M059J (cell line): ENCODE data around the gene SIPA1L2. TPM values are rescaled to one million over a fixed set of nuclear protein-coding genes. Genes with fewer than 3 reads are reported as not detected.
"Not testable (repeated sequence)": the region's sequence is repeated elsewhere in the genome, so short reads cannot be mapped to it uniquely, and the experiment has no call there.

Experiments used
- DNase-seq: peaks from one replicate; pipeline ENCODE4 v3.0.0-alpha.2; 2012; ENCODE audit warnings: low read depth
- total RNA-seq: library from RNA; depleted of rRNA; stranded (reverse); fragments of >200 nt; shearing (Covaris generic); gene quantifications from 2 replicates; pipeline ENCODE4 v1.2.3, GENCODE V29; 2014

The SIPA1L2 gene
- total RNA-seq, 1 experiment from 2014 or later = 45.0 TPM

- DNase-seq = peak; percentile 65
Measured at GRCh38 chr1:232620356-232620969, 9.5 kb downstream of the SIPA1L2 start.

GRCh38 chr1:232617237-232617636 is 12.7 kb downstream of the SIPA1L2 start:
- no peak for DNase-seq

- peak; percentile 32 for DNase-seq
Measured at GRCh38 chr1:232615306-232615800, 14.6 kb downstream of the SIPA1L2 start.

GRCh38 chr1:232614811-232615210 is 15.1 kb downstream of the SIPA1L2 start:
- DNase-seq = no peak

- peak; percentile 75 for DNase-seq
Measured at GRCh38 chr1:232613752-232614381, 16.1 kb downstream of the SIPA1L2 start.

GRCh38 chr1:232612836-232613235 is 17.1 kb downstream of the SIPA1L2 start:
- not testable (repeated sequence) for DNase-seq

GRCh38 chr1:232611834-232612233 is 18.1 kb downstream of the SIPA1L2 start:
- DNase-seq = no peak

- DNase-seq = not testable (repeated sequence)
Measured at GRCh38 chr1:232610902-232611745, 18.8 kb downstream of the SIPA1L2 start.

GRCh38 chr1:232610192-232610901 is 19.6 kb downstream of the SIPA1L2 start:
- DNase-seq = no peak

- no peak for DNase-seq
Measured at GRCh38 chr1:232608427-232608826, 21.5 kb downstream of the SIPA1L2 start.

GRCh38 chr1:232602622-232603021 is 27.3 kb downstream of the SIPA1L2 start:
- no peak for DNase-seq

- peak; percentile 87 for DNase-seq
Measured at GRCh38 chr1:232600424-232601258, 29.3 kb downstream of the SIPA1L2 start.

- DNase-seq = no peak
Measured at GRCh38 chr1:232599178-232600041, 30.5 kb downstream of the SIPA1L2 start.

GRCh38 chr1:232598837-232599177 is 31.1 kb downstream of the SIPA1L2 start:
- no peak for DNase-seq

- no peak for DNase-seq
Measured at GRCh38 chr1:232598133-232598532, 31.8 kb downstream of the SIPA1L2 start.

GRCh38 chr1:232597721-232598120 is 32.2 kb downstream of the SIPA1L2 start:
- no peak for DNase-seq

GRCh38 chr1:232596666-232597303 is 33.1 kb downstream of the SIPA1L2 start:
- no peak for DNase-seq

- DNase-seq = no peak
Measured at GRCh38 chr1:232594768-232595698, 34.9 kb downstream of the SIPA1L2 start.
